Neuronal stem cell (in vitro differentiated cells): ENCODE data around the gene OLFML2B.
A peak's percentile ranks its signal among the peaks of the same experiment; 100 is the strongest.
"Not testable (repeated sequence)": the region's sequence is repeated elsewhere in the genome, so short reads cannot be mapped to it uniquely, and the experiment has no call there.

Experiments
- DNase-seq: peaks from one replicate; pipeline ENCODE4 v3.0.0-alpha.2; 2013; ENCODE audit warnings: low spot score
- H2AFZ ChIP-seq: one replicate; pipeline ENCODE4 v1.6.1; 2013; ENCODE audit warnings: mild to moderate bottlenecking, low read length, inconsistent platforms
- H2AK5ac ChIP-seq: 2 replicates; pipeline ENCODE4 v1.6.1; 2013; ENCODE audit warnings: low read depth, mild to moderate bottlenecking, inconsistent platforms, low read length, moderate library complexity, mixed read lengths
- H2BK120ac ChIP-seq: 2 replicates; pipeline ENCODE4 v1.6.1; 2013; ENCODE audit warnings: low read depth, mild to moderate bottlenecking, inconsistent platforms, low read length, moderate library complexity, mixed read lengths
- H2BK12ac ChIP-seq: one replicate; pipeline ENCODE4 v1.6.1; 2013; ENCODE audit warnings: low read length, inconsistent platforms
- H2BK15ac ChIP-seq: 2 replicates; pipeline ENCODE4 v1.6.1; 2013; ENCODE audit warnings: mild to moderate bottlenecking, low read length, inconsistent platforms, mixed read lengths
- H2BK5ac ChIP-seq: one replicate; pipeline ENCODE4 v1.6.1; 2013; ENCODE audit warnings: inconsistent platforms, mild to moderate bottlenecking, low read length, moderate library complexity
- H3K14ac ChIP-seq: one replicate; pipeline ENCODE4 v1.6.1; 2013; ENCODE audit warnings: low read length, inconsistent platforms
- H3K18ac ChIP-seq: 2 replicates; pipeline ENCODE4 v1.6.1; 2013; ENCODE audit warnings: low read length, inconsistent platforms
- H3K23ac ChIP-seq: 2 replicates; pipeline ENCODE4 v1.6.1; 2013; ENCODE audit warnings: low read depth, mild to moderate bottlenecking, mixed read lengths, low read length, inconsistent platforms; ENCODE audit not compliant: poor library complexity
- H3K27ac ChIP-seq: replicated peaks from 3 replicates; pipeline ENCODE4 v1.5.1; 2013; ENCODE audit warnings: low read length, inconsistent platforms
- H3K27me3 ChIP-seq, 3 experiments: 2 replicates each; pipeline ENCODE4 v1.6.1; 2013; ENCODE audit warnings: low read length in 3 of 3, mild to moderate bottlenecking in 2 of 3, inconsistent platforms in 1 of 3, low read depth in 1 of 3, mixed read lengths in 1 of 3, moderate library complexity in 1 of 3; ENCODE audit not compliant: control insufficient read depth in 3 of 3, insufficient read depth in 3 of 3
- H3K36me3 ChIP-seq, 2 donors: replicated peaks in 1 of 2; 2 replicates each; pipeline ENCODE4 v1.6.1; 2013; ENCODE audit warnings: low read length in 2 of 2; ENCODE audit not compliant: control insufficient read depth in 2 of 2, insufficient read depth in 2 of 2
- H3K4ac ChIP-seq: 2 replicates; pipeline ENCODE4 v1.6.1; 2013; ENCODE audit warnings: inconsistent platforms, mild to moderate bottlenecking, low read length, moderate library complexity
- H3K4me1 ChIP-seq, 2 donors: 1 replicate in 1 of 2; 2 replicates in 1 of 2; pipeline ENCODE4 v1.6.1; 2013; ENCODE audit warnings: low read length in 2 of 2, low read depth in 1 of 2; ENCODE audit not compliant: control insufficient read depth in 2 of 2, insufficient read depth in 1 of 2
- H3K4me2 ChIP-seq: one replicate; pipeline ENCODE4 v1.6.1; 2013; ENCODE audit warnings: mild to moderate bottlenecking, low read length, inconsistent platforms; ENCODE audit not compliant: insufficient read depth, poor library complexity, severe bottlenecking
- H3K4me3 ChIP-seq, 2 donors: 2 replicates each; pipeline ENCODE4 v1.5.1; 2013; ENCODE audit warnings: low read length in 2 of 2, mild to moderate bottlenecking in 2 of 2, inconsistent platforms in 1 of 2, moderate library complexity in 1 of 2
- H3K79me1 ChIP-seq: one replicate; pipeline ENCODE4 v1.6.1; 2013; ENCODE audit warnings: low read depth, mild to moderate bottlenecking, inconsistent platforms, low read length, moderate library complexity
- H3K9ac ChIP-seq: one replicate; pipeline ENCODE4 v1.6.1; 2013; ENCODE audit warnings: mild to moderate bottlenecking, low read depth, low read length, inconsistent platforms; ENCODE audit not compliant: poor library complexity
- H3K9me3 ChIP-seq, 2 donors: replicated peaks in 1 of 2; 2 replicates each; pipeline versions ENCODE3 to v1.6.1; 2013; ENCODE audit warnings: low read length in 2 of 2, mild to moderate bottlenecking in 2 of 2, inconsistent platforms in 1 of 2, low read depth in 1 of 2, mixed read lengths in 1 of 2, moderate library complexity in 1 of 2; ENCODE audit not compliant: control insufficient read depth in 2 of 2, insufficient read depth in 1 of 2
- H4K8ac ChIP-seq: one replicate; pipeline ENCODE4 v1.6.1; 2013; ENCODE audit warnings: low read depth, mild to moderate bottlenecking, inconsistent platforms, low read length, moderate library complexity
- H4K91ac ChIP-seq: one replicate; pipeline ENCODE4 v1.6.1; 2013; ENCODE audit warnings: low read length, low read depth, mild to moderate bottlenecking, inconsistent platforms; ENCODE audit not compliant: poor library complexity
- whole genome bisulfite sequencing, 2 donors: extraction: QIAGEN DNeasy Blood & Tissue Kit; methylation state at CpG; one replicate each; pipeline ENCODE4 v1.1.7; 2013; ENCODE audit warnings: missing lambda C conversion rate in 2 of 2, mixed read lengths in 1 of 2; ENCODE audit not compliant: insufficient read length in 2 of 2, insufficient replicate concordance in 1 of 2; ENCODE audit errors: extremely low coverage in 2 of 2; 5-methylcytosine and 5-hydroxymethylcytosine counted together

Gene OLFML2B

GRCh38 chr1:162053949-162054348 is 30.3 kb upstream of the OLFML2B start:
- H2BK5ac ChIP-seq, H2AK5ac ChIP-seq, H4K8ac ChIP-seq, H3K36me3 ChIP-seq, H3K4me2 ChIP-seq, H2BK15ac ChIP-seq, H3K23ac ChIP-seq, H3K27me3 ChIP-seq, H3K27ac ChIP-seq, H3K9ac ChIP-seq, H2AFZ ChIP-seq, H2BK12ac ChIP-seq, H3K79me1 ChIP-seq, H3K18ac ChIP-seq, H3K4me3 ChIP-seq, H2BK120ac ChIP-seq, H3K9me3 ChIP-seq, DNase-seq, H3K4ac ChIP-seq, H3K14ac ChIP-seq, H4K91ac ChIP-seq, H3K4me1 ChIP-seq: not testable (repeated sequence)
- WGBS, 2 donors, result no CpG with 5 or more reads among the region's 3 CpGs

GRCh38 chr1:162046921-162047320 is 23.3 kb upstream of the OLFML2B start:
- Histone ChIP-seq H3K23ac (no peak overlapping the region), H2BK12ac (no peak overlapping the region), H3K4me2 (no peak overlapping the region), H4K91ac (no peak overlapping the region), H2AK5ac (no peak overlapping the region), H3K14ac (no peak overlapping the region), H3K4ac (no peak overlapping the region), H3K4me3 (no peak overlapping the region), H3K9me3 (no peaks in the 10 kb centered on the region), H3K27ac (no peak overlapping the region), H2AFZ (no peak overlapping the region), H2BK120ac (no peak overlapping the region), H3K4me1 (no peaks in the 10 kb centered on the region), H3K18ac (no peak overlapping the region), H4K8ac (no peak overlapping the region), H3K79me1 (no peaks in the 10 kb centered on the region), H2BK5ac (no peak overlapping the region), H2BK15ac (no peak overlapping the region), H3K27me3 (no peaks in the 10 kb centered on the region), H3K36me3 (no peaks in the 10 kb centered on the region), H3K9ac (no peak overlapping the region)
- no peak for DNase-seq
- no CpG with 5 or more reads among the region's 1 CpG for WGBS, 2 donors

GRCh38 chr1:162042361-162042760 is 18.7 kb upstream of the OLFML2B start:
- no CpG with 5 or more reads among the region's 1 CpG for WGBS, 2 donors

GRCh38 chr1:162040657-162041056 is 17.0 kb upstream of the OLFML2B start:
- no peaks in the 10 kb centered on the region for H3K36me3 ChIP-seq
- no peak overlapping the region for H3K4me3 ChIP-seq
- no peaks in the 10 kb centered on the region for H3K9me3 ChIP-seq
- no peak overlapping the region for H2BK12ac ChIP-seq
- no peak overlapping the region for H2BK120ac ChIP-seq
- no peak overlapping the region for H3K4ac ChIP-seq
- no peaks in the 10 kb centered on the region for H3K4me1 ChIP-seq
- no peak overlapping the region for H2AK5ac ChIP-seq
- DNase-seq, result no peak
- H2BK15ac ChIP-seq, result no peak overlapping the region
- peaks cover 0 to 5% (median 0%) of the 10 kb centered on the region in 3 experiments for H3K27me3 ChIP-seq
- no peak overlapping the region for H3K27ac ChIP-seq
- H2AFZ ChIP-seq, result peak overlapping the region; percentile 31
- no peak overlapping the region for H3K18ac ChIP-seq
- no peak overlapping the region for H2BK5ac ChIP-seq
- no peak overlapping the region for H3K23ac ChIP-seq
- no peaks in the 10 kb centered on the region for H3K79me1 ChIP-seq
- H3K9ac ChIP-seq, result no peak overlapping the region
- H4K91ac ChIP-seq, result no peak overlapping the region
- no peak overlapping the region for H4K8ac ChIP-seq
- H3K14ac ChIP-seq, result no peak overlapping the region
- no peak overlapping the region for H3K4me2 ChIP-seq

More at GRCh38 chr1:162042361-162042760, 18.7 kb upstream of the OLFML2B start:
- Histone ChIP-seq H3K18ac (no peak overlapping the region), H3K27me3 (peaks cover 0 to 4% (median 0%) of the 10 kb centered on the region in 3 experiments), H2AK5ac (no peak overlapping the region), H3K14ac (no peak overlapping the region), H3K36me3 (no peaks in the 10 kb centered on the region), H3K27ac (no peak overlapping the region), H2BK5ac (no peak overlapping the region), H3K9me3 (no peaks in the 10 kb centered on the region), H2BK15ac (no peak overlapping the region), H2BK120ac (no peak overlapping the region), H3K9ac (no peak overlapping the region), H3K4me2 (no peak overlapping the region), H4K8ac (no peak overlapping the region), H2AFZ (no peak overlapping the region), H3K4me3 (no peak overlapping the region), H4K91ac (no peak overlapping the region), H3K79me1 (no peaks in the 10 kb centered on the region), H3K4me1 (no peaks in the 10 kb centered on the region), H3K4ac (no peak overlapping the region), H2BK12ac (no peak overlapping the region), H3K23ac (no peak overlapping the region)
- DNase-seq, result no peak
